ENCODE results near the gene PRKCA.

PRKCA gene

DNA sequence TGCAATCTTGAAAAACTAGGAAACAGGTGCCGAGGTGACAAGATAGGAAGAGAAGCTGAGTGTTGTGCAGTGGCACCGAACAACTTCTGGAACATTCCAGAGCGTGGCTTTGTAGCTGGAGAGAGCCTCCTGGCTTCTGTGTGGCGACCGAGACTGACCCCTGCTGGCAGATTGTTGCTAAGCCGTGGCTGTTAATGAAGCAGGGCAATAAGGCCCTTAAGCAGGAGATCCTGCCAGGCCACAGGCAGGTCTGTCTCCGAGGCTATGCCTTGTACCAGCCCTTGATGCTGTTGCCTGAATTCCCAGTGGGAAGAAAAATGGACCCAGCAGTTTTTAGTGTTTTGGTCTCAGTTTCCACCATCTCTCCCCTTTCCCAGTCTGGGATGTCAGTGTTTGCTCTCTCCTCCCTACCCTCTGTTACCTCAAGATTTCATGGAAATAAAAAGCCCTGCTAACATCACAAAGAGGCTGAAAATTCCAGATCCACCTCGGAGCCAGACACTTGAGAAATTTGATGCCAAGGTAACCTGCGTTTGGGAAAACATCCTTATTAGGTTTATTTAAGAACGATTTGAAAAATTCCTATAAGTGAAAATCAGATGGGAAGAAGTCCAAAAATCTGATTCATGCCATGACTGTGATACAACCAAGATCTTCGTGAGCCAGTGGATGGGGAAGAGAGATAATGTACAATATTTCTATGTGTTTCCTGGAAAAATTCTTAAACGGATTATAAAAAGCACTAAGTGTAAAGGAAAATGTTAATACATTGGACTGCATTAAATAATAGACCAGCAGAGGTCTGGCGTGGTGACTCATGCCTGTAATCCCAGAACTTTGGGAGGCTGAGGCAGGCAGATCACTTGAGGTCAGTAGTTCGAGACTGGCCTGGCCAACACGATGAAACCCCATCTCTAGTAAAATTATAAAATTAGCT lies 265.1 kb downstream of the PRKCA start:
- Mint-ChIP-seq H3K4me1 (ENCODE audit: low read depth) (peaks cover 27% of the 10 kb centered on the region), H3K27ac (peak overlapping the region; percentile 41), H3K9me3 (peaks cover 3% of the 10 kb centered on the region), H3K36me3 (ENCODE audit: low read depth) (peaks cover 12% of the 10 kb centered on the region), H3K27me3 (ENCODE audit: low read depth) (no peaks in the 10 kb centered on the region), H3K4me3 (no peak overlapping the region)

DNA sequence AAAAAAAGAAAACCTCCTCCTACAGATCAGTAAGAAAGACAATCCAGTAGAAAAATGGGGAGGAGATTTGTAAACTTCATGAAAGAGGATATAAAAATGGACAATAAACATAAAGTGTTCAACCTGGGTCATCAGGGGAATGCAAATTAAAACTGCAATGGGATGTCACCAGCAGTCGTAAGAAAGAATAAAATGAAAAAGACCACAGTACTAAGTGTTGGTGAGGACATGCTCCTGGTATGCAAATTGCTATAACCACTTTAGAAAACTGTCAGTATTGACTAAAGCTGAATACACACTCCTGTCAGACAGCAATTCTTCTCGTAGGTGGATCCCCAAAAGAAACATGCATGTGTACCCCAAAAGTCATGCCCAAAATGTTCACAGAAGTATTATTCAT lies 267.2 kb downstream of the PRKCA start:
- Mint-ChIP-seq H3K27me3 (ENCODE audit: low read depth) (no peaks in the 10 kb centered on the region), H3K9me3 (peaks cover 3% of the 10 kb centered on the region), H3K4me3 (no peak overlapping the region), H3K4me1 (ENCODE audit: low read depth) (peaks cover 22% of the 10 kb centered on the region), H3K36me3 (ENCODE audit: low read depth) (peaks cover 9% of the 10 kb centered on the region), H3K27ac (no peak overlapping the region)

DNA sequence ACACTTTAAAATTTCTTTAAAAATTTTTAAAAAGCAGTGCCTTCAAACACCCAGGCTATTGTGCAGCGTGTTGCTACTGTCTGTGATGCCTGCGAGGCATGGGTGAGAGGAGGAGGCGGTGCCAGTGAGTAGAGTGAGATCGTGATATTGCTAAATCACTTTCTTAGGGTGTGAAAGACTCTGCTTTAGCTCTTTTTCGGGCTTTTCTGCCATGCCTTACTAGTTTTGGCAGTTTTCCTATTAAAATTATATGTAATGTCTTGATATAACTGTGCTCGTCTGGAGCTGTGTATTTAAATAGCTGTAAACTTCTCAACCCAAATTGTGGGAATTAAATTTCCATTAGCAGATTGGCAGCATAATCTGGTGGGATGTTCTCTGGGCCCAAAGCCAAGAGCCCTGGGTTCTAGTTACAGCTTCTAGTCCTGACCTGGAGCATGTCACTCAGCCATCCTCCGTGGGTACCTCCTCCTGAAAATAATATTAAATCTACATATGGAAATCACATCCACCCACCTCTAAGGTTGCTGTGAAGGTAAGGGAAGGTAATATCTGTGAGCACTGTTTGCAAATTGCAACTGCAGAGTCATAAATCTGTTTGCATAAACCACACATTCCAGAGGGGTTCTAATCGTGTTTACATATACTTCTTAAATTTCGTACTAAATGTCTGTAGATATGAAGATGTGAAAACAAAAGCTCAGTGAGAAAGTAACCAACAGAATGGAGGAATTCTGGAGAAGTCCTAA lies 268.2 kb downstream of the PRKCA start:
- Mint-ChIP-seq H3K27ac (no peak overlapping the region), H3K36me3 (ENCODE audit: low read depth) (peaks cover 9% of the 10 kb centered on the region), H3K4me3 (no peak overlapping the region)

GRCh38 chr17:66571745-66572144 lies 269.3 kb downstream of the PRKCA start:
- Mint-ChIP-seq H3K36me3 (ENCODE audit: low read depth) (peaks cover 13% of the 10 kb centered on the region), H3K4me1 (ENCODE audit: low read depth) (peaks cover 17% of the 10 kb centered on the region), H3K27ac (no peak overlapping the region), H3K4me3 (no peak overlapping the region), H3K27me3 (ENCODE audit: low read depth) (no peaks in the 10 kb centered on the region), H3K9me3 (peaks cover 3% of the 10 kb centered on the region)

More for the DNA sequence above, 268.2 kb downstream of the PRKCA start:
- H3K9me3 Mint-ChIP-seq, result peaks cover 3% of the 10 kb centered on the region
- no peaks in the 10 kb centered on the region for H3K27me3 Mint-ChIP-seq (ENCODE audit: low read depth)
- H3K4me1 Mint-ChIP-seq (ENCODE audit: low read depth), result peaks cover 21% of the 10 kb centered on the region

DNA sequence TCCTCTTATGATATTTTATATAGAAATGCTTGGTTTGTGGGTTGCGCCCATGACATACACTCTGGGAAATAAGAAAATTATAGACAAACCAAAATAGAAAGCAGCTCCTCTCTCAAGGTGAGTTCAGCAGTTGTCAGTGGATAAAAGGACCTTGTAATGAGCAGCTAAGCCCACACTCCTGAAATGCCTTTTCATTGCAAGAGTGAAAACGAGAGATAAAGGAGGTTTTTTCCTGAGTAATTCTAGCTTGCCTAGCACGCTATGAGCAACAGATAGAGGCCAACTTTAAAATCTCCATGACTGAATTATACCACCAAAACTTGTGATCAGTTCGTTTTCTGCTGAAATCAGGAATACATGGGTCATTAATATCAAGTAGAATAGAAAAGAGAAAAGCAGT lies 270.7 kb downstream of the PRKCA start:
- peaks cover 8% of the 10 kb centered on the region for H3K36me3 Mint-ChIP-seq (ENCODE audit: low read depth)
- peaks cover 10% of the 10 kb centered on the region for H3K4me1 Mint-ChIP-seq (ENCODE audit: low read depth)
- no peak overlapping the region for H3K27ac Mint-ChIP-seq
- no peaks in the 10 kb centered on the region for H3K27me3 Mint-ChIP-seq (ENCODE audit: low read depth)
- no peak overlapping the region for H3K4me3 Mint-ChIP-seq
- H3K9me3 Mint-ChIP-seq, result peaks cover 3% of the 10 kb centered on the region

GRCh38 chr17:66574123-66574522 lies 271.7 kb downstream of the PRKCA start:
- Mint-ChIP-seq H3K27ac (no peak overlapping the region), H3K4me3 (no peak overlapping the region), H3K4me1 (ENCODE audit: low read depth) (peaks cover 9% of the 10 kb centered on the region), H3K9me3 (no peaks in the 10 kb centered on the region), H3K36me3 (ENCODE audit: low read depth) (peaks cover 9% of the 10 kb centered on the region), H3K27me3 (ENCODE audit: low read depth) (no peaks in the 10 kb centered on the region)

DNA sequence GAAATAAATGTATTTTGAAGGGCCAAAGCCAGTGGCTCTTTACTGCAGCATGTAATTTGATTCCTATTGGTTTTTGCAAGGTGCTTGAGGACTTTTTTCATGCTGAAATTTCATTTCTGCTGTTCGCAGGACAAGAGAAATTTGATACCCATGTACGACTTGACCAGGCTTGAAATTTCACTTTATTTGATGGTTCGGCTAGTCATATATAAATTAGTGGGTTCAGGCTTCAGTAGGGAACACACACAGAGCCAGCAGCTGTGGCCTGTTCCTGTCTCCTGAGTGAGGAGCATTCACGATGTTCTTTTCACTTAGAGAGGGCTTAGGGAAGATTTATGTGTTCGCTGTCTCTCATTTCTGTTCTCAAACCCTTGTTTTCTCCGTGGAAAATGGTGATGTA lies 274.1 kb downstream of the PRKCA start:
- H3K36me3 Mint-ChIP-seq (ENCODE audit: low read depth), result peaks cover 15% of the 10 kb centered on the region
- no peak overlapping the region for H3K4me3 Mint-ChIP-seq

GRCh38 chr17:66577041-66577440 lies 274.6 kb downstream of the PRKCA start:
- H3K9me3 Mint-ChIP-seq, result peaks cover 5% of the 10 kb centered on the region
- no peak overlapping the region for H3K27ac Mint-ChIP-seq
- H3K36me3 Mint-ChIP-seq (ENCODE audit: low read depth), result peaks cover 20% of the 10 kb centered on the region
- peaks cover 12% of the 10 kb centered on the region for H3K4me1 Mint-ChIP-seq (ENCODE audit: low read depth)
- H3K27me3 Mint-ChIP-seq (ENCODE audit: low read depth), result no peaks in the 10 kb centered on the region
- H3K4me3 Mint-ChIP-seq, result no peak overlapping the region

More for the DNA sequence above, 274.1 kb downstream of the PRKCA start:
- no peak overlapping the region for H3K27ac Mint-ChIP-seq
- no peaks in the 10 kb centered on the region for H3K27me3 Mint-ChIP-seq (ENCODE audit: low read depth)
- H3K9me3 Mint-ChIP-seq, result no peaks in the 10 kb centered on the region
- peaks cover 12% of the 10 kb centered on the region for H3K4me1 Mint-ChIP-seq (ENCODE audit: low read depth)

DNA sequence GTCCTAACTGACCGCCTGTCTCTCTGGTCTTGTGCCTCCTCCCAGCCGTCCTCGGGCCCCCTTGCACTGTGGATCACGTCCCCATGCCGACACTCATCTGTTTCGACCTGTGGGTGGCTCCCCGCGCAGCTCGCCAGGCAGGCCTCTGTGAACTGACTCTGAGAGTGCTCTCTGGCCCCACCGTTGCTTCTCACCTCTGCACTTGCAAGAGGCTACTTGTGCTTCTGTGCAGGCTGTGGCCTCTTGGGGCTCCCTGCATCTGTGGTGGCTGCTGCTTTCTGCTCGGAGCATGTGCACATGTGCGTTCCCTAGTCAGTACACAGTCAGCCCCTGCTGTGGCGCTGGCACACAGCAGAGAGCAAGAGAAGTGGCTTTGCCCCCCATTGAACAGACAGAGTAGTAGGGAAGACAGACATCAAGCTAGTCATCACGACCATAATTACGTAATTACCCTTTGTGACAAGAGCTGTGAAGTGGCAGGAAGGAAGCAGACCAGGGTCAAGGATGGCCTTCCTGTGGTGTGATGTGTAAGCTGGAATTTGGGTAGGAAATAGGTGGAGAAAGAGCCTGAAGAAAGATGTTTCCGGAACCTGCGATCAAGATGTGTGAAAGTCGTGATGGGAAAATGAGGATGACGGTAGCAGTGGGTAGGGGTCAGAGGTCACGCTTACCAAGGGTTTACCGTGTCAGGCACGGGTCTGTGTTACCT lies 276.5 kb downstream of the PRKCA start:
- H3K27ac Mint-ChIP-seq, result no peak overlapping the region
- peaks cover 20% of the 10 kb centered on the region for H3K4me1 Mint-ChIP-seq (ENCODE audit: low read depth)
- H3K4me3 Mint-ChIP-seq, result no peak overlapping the region
- peaks cover 27% of the 10 kb centered on the region for H3K36me3 Mint-ChIP-seq (ENCODE audit: low read depth)
- peaks cover 11% of the 10 kb centered on the region for H3K9me3 Mint-ChIP-seq
- no peaks in the 10 kb centered on the region for H3K27me3 Mint-ChIP-seq (ENCODE audit: low read depth)

DNA sequence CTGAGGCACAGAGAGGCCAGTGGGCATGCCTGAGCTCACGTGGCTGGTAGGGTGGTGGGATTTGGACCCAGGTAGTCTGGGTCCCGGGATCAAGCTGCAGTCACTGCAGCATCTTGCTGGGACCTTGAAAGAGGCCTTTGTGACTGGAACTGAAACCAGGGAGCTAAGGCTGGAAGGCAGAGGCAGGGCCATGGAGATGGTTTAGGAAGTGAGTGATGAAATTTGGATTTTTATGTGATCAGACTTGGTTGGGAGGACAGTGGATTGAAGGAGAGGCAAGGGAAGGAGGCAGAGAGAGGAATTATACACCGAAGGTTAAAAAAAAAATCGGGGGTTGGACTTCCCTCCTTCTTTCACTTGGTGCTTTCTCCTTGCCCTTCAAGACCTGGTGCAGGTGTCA lies 277.1 kb downstream of the PRKCA start:
- H3K9me3 Mint-ChIP-seq, result peaks cover 11% of the 10 kb centered on the region
- peaks cover 20% of the 10 kb centered on the region for H3K4me1 Mint-ChIP-seq (ENCODE audit: low read depth)
- no peaks in the 10 kb centered on the region for H3K27me3 Mint-ChIP-seq (ENCODE audit: low read depth)
- peak overlapping the region; percentile 34 for H3K27ac Mint-ChIP-seq
- peaks cover 27% of the 10 kb centered on the region for H3K36me3 Mint-ChIP-seq (ENCODE audit: low read depth)
- peak overlapping the region; percentile 32 for H3K4me3 Mint-ChIP-seq

GRCh38 chr17:66580184-66580955 lies 278.0 kb downstream of the PRKCA start:
- peaks cover 27% of the 10 kb centered on the region for H3K36me3 Mint-ChIP-seq (ENCODE audit: low read depth)
- no peak overlapping the region for H3K27ac Mint-ChIP-seq
- no peak overlapping the region for H3K4me3 Mint-ChIP-seq
- H3K9me3 Mint-ChIP-seq, result peaks cover 11% of the 10 kb centered on the region
- H3K27me3 Mint-ChIP-seq (ENCODE audit: low read depth), result no peaks in the 10 kb centered on the region
- H3K4me1 Mint-ChIP-seq (ENCODE audit: low read depth), result peaks cover 20% of the 10 kb centered on the region

- Mint-ChIP-seq H3K4me3 (no peak overlapping the region), H3K27me3 (ENCODE audit: low read depth) (no peaks in the 10 kb centered on the region), H3K4me1 (ENCODE audit: low read depth) (peaks cover 20% of the 10 kb centered on the region), H3K36me3 (ENCODE audit: low read depth) (peaks cover 25% of the 10 kb centered on the region), H3K9me3 (peaks cover 11% of the 10 kb centered on the region), H3K27ac (no peak overlapping the region)
These were observed 278.6 kb downstream of the PRKCA start for GRCh38 chr17:66580956-66581391.

GRCh38 chr17:66582373-66583111 lies 280.1 kb downstream of the PRKCA start:
- H3K4me1 Mint-ChIP-seq (ENCODE audit: low read depth), result peaks cover 24% of the 10 kb centered on the region
- no peaks in the 10 kb centered on the region for H3K27me3 Mint-ChIP-seq (ENCODE audit: low read depth)
- H3K4me3 Mint-ChIP-seq, result no peak overlapping the region
- peaks cover 23% of the 10 kb centered on the region for H3K36me3 Mint-ChIP-seq (ENCODE audit: low read depth)
- H3K27ac Mint-ChIP-seq, result no peak overlapping the region
- H3K9me3 Mint-ChIP-seq, result peaks cover 11% of the 10 kb centered on the region
